HepG2 (cell line): ENCODE data around the gene BLOC1S4. TPM values are rescaled to one million over a fixed set of nuclear protein-coding genes. Genes with fewer than 3 reads are reported as not detected.

ENCODE experiments used
- BCLAF1 ChIP-seq: fragments of 450-650 bp; IDR thresholded peaks from 2 replicates; pipeline ENCODE4 v1.6.1; 2017; ENCODE audit warnings: mild to moderate bottlenecking
- CCDC6 ChIP-seq: sonication (generic); formaldehyde crosslinking; IDR thresholded peaks from 2 replicates; pipeline ENCODE4 v1.8.1; 2022; ENCODE audit warnings: mild to moderate bottlenecking, missing genetic modification reagents, moderate library complexity
- CTCF ChIP-seq: sonication (generic); formaldehyde crosslinking; IDR thresholded peaks from 2 replicates; pipeline ENCODE4 v1.5.0; 2020; ENCODE audit warnings: mild to moderate bottlenecking, missing genetic modification reagents, moderate library complexity
- EEA1 ChIP-seq: sonication (generic); formaldehyde crosslinking; IDR thresholded peaks from 2 replicates; pipeline ENCODE4 v1.5.1; 2020; ENCODE audit warnings: mild to moderate bottlenecking, missing genetic modification reagents, borderline replicate concordance
- JDP2 ChIP-seq: sonication (generic); formaldehyde crosslinking; IDR thresholded peaks from 2 replicates; pipeline ENCODE4 v1.8.1; 2022; ENCODE audit warnings: missing genetic modification reagents, borderline replicate concordance
- JUNB ChIP-seq: sonication (generic); formaldehyde crosslinking; IDR thresholded peaks from 2 replicates; pipeline ENCODE4 v1.8.0; 2022; ENCODE audit warnings: missing genetic modification reagents, mild to moderate bottlenecking, borderline replicate concordance
- JUND ChIP-seq: sonication (generic); formaldehyde crosslinking; IDR thresholded peaks from 2 replicates; pipeline ENCODE4 v1.8.0; 2022; ENCODE audit warnings: mild to moderate bottlenecking, missing genetic modification reagents
- MEIS1 ChIP-seq: sonication (generic); formaldehyde crosslinking; IDR thresholded peaks from 2 replicates; pipeline ENCODE4 v1.9.0; 2021; ENCODE audit warnings: mild to moderate bottlenecking, missing genetic modification reagents, moderate library complexity, borderline replicate concordance
- MIER3 ChIP-seq: IDR thresholded peaks from 2 replicates; pipeline ENCODE4 v1.6.1; 2016; ENCODE audit warnings: missing compliant biosample characterization, borderline replicate concordance
- PHF5A ChIP-seq: IDR thresholded peaks from one replicate; pipeline ENCODE4 v1.6.1; 2018; ENCODE audit warnings: low read depth, missing genetic modification reagents; ENCODE audit not compliant: unreplicated experiment
- RARG ChIP-seq: sonication (generic); formaldehyde crosslinking; IDR thresholded peaks from 2 replicates; pipeline ENCODE4 v1.4.0; 2020; ENCODE audit warnings: low read depth, mild to moderate bottlenecking, missing genetic modification reagents
- SALL2 ChIP-seq: sonication (generic); formaldehyde crosslinking; IDR thresholded peaks from 2 replicates; pipeline ENCODE4 v1.8.1; 2023; ENCODE audit warnings: mild to moderate bottlenecking, missing genetic modification reagents, inconsistent platforms
- SMYD3 ChIP-seq: sonication (generic); formaldehyde crosslinking; IDR thresholded peaks from 2 replicates; pipeline ENCODE4 v1.8.1; 2023; ENCODE audit warnings: mild to moderate bottlenecking, missing genetic modification reagents
- SRY ChIP-seq: sonication (generic); formaldehyde crosslinking; IDR thresholded peaks from 2 replicates; pipeline ENCODE4 v1.8.0; 2022; ENCODE audit warnings: mild to moderate bottlenecking, missing genetic modification reagents
- THYN1 ChIP-seq: sonication (generic); formaldehyde crosslinking; IDR thresholded peaks from 2 replicates; pipeline ENCODE4 v1.8.1; 2023; ENCODE audit warnings: low read depth, mild to moderate bottlenecking, moderate library complexity, missing genetic modification reagents, borderline replicate concordance
- YEATS2 ChIP-seq: sonication (generic); formaldehyde crosslinking; IDR thresholded peaks from 2 replicates; pipeline ENCODE4 v1.4.0; 2020; ENCODE audit warnings: missing genetic modification reagents, borderline replicate concordance
- ZNF180 ChIP-seq: sonication (generic); formaldehyde crosslinking; IDR thresholded peaks from 2 replicates; pipeline ENCODE4 v1.4.0; 2020; ENCODE audit warnings: low read depth, missing genetic modification reagents, borderline replicate concordance
- ZNF496 ChIP-seq: sonication (generic); formaldehyde crosslinking; IDR thresholded peaks from 2 replicates; pipeline ENCODE4 v1.8.1; 2023; ENCODE audit warnings: mild to moderate bottlenecking, moderate library complexity, missing genetic modification reagents; ENCODE audit not compliant: insufficient replicate concordance
- ZNF564 ChIP-seq: sonication (generic); formaldehyde crosslinking; IDR thresholded peaks from 2 replicates; pipeline ENCODE4 v1.8.1; 2023; ENCODE audit warnings: mild to moderate bottlenecking, missing genetic modification reagents
- polyA plus RNA-seq, 8 experiments: library from polyadenylated mRNA; depleted of rRNA in 3 of 8; stranded (reverse) in 7 of 8; unstranded in 1 of 8; fragments of >200 nt; fragmentation: Illumina TruSeq in 4 of 8; extraction: Trizol in 4 of 8; gene quantifications; 2 replicates each; pipeline versions ENCODE4 v1.2.1 to v1.2.3, GENCODE V29; 2011 to 2016; ENCODE audit warnings: low read depth in 4 of 8, missing spikeins in 1 of 8, mixed read lengths in 1 of 8; ENCODE audit not compliant: insufficient read depth in 1 of 8
- total RNA-seq, 5 experiments: library from RNA; depleted of rRNA; stranded (reverse); fragments of >200 nt; fragmentation: Illumina TruSeq; extraction: Trizol; gene quantifications; 2 replicates each; pipeline ENCODE4 v1.2.3, GENCODE V29; 2016; ENCODE audit warnings: low read depth in 1 of 5
- TF ChIP-seq, protein P1 (sequence below): IDR thresholded peaks from 2 replicates; pipeline ENCODE4 v1.6.1; 2016; ENCODE audit warnings: mild to moderate bottlenecking
- TF ChIP-seq, protein P2 (sequence below): sonication (generic); formaldehyde crosslinking; IDR thresholded peaks from 2 replicates; pipeline ENCODE4 v1.4.0; 2020; ENCODE audit warnings: missing genetic modification reagents, mild to moderate bottlenecking, borderline replicate concordance

The BLOC1S4 gene
- total and polyA plus RNA-seq, 2 of the 13 experiments (the other 11 are each of a cell fraction or from before 2014, with no cell fraction given): 15.5 to 20.9 TPM

- TF ChIP-seq CTCF (peak; percentile 19; the same call in 1 of the 2 replicates), ZNF496 (CRISPR knock-in tag) (no peak), ZNF564 (peak; percentile 90; the same call in 1 of the 2 replicates), MEIS1 (CRISPR knock-in tag) (peak; percentile 60; the same call in 1 of the 2 replicates), THYN1 (CRISPR knock-in tag) (no peak), BCLAF1 (no peak), EEA1 (CRISPR knock-in tag) (0 out of 2 replicates have a peak, but pooled peaks have one; percentile 55), JUND (CRISPR knock-in tag) (no peak), MIER3 (CRISPR knock-in tag) (peak; percentile 56), ZNF180 (CRISPR knock-in tag) (0 out of 2 replicates have a peak, but pooled peaks have one; percentile 10), YEATS2 (CRISPR knock-in tag) (no peak), SRY (CRISPR knock-in tag) (0 out of 2 replicates have a peak, but pooled peaks have one; percentile 70), CCDC6 (CRISPR knock-in tag) (peak; percentile 81), RARG (CRISPR knock-in tag) (no peak), SMYD3 (CRISPR knock-in tag) (0 out of 2 replicates have a peak, but pooled peaks have one; percentile 65), JDP2 (no peak), SALL2 (CRISPR knock-in tag) (peak; percentile 85), PHF5A (no peak), JUNB (no peak)
- TF ChIP-seq, protein P1, sequence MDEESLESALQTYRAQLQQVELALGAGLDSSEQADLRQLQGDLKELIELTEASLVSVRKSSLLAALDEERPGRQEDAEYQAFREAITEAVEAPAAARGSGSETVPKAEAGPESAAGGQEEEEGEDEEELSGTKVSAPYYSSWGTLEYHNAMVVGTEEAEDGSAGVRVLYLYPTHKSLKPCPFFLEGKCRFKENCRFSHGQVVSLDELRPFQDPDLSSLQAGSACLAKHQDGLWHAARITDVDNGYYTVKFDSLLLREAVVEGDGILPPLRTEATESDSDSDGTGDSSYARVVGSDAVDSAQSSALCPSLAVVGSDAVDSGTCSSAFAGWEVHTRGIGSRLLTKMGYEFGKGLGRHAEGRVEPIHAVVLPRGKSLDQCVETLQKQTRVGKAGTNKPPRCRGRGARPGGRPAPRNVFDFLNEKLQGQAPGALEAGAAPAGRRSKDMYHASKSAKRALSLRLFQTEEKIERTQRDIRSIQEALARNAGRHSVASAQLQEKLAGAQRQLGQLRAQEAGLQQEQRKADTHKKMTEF (CRISPR knock-in tag): peak; percentile 80; the same call in 1 of the 2 replicates
- TF ChIP-seq, protein P2, sequence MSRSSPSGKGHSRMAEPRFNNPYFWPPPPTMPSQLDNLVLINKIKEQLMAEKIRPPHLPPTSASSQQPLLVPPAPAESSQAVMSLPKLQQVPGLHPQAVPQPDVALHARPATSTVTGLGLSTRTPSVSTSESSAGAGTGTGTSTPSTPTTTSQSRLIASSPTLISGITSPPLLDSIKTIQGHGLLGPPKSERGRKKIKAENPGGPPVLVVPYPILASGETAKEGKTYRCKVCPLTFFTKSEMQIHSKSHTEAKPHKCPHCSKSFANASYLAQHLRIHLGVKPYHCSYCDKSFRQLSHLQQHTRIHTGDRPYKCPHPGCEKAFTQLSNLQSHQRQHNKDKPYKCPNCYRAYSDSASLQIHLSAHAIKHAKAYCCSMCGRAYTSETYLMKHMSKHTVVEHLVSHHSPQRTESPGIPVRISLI: 0 out of 2 replicates have a peak, but pooled peaks have one; percentile 40
Measured at GRCh38 chr4:6733358-6734164, 17.6 kb downstream of the BLOC1S4 start (continued).
